Activated CD8-positive, alpha-beta memory T cell treated with anti-CD3 and anti-CD28 coated beads, Interleukin-2, amount 10 ng/mL, durations not matched to agents 7 days and 5 days (primary cell): ENCODE measurements around the gene ARL8A. TPM values are rescaled to one million over a fixed set of nuclear protein-coding genes. Genes with fewer than 3 reads are reported as not detected.

Experiments used
- ATAC-seq: fragments of 150-1000 bp; cut with Tn5 transposase; one replicate; pipeline ENCODE4 v1.10.0; 2021; ENCODE audit warnings: moderate library complexity
- CTCF ChIA-PET: fragments of 350-600 bp; sonication (Branson Sonifier 250); formaldehyde crosslinking; loops from one replicate; lab custom pipeline; 2021; ENCODE audit warnings: antibody characterized with exemption; lab: Charles Lee
- DNase-seq: peaks from one replicate; pipeline ENCODE4 v3.0.0-alpha.2; 2020
- H3K27ac Mint-ChIP-seq: one replicate; pipeline ENCODE4 v1.8.0; 2021; ENCODE audit warnings: mild to moderate bottlenecking, mixed read lengths
- H3K27me3 Mint-ChIP-seq: one replicate; pipeline ENCODE4 v1.8.0; 2021; ENCODE audit warnings: mixed read lengths
- H3K36me3 Mint-ChIP-seq: one replicate; pipeline ENCODE4 v1.8.0; 2021; ENCODE audit warnings: mild to moderate bottlenecking, mixed read lengths
- H3K4me1 Mint-ChIP-seq: one replicate; pipeline ENCODE4 v1.8.0; 2021; ENCODE audit warnings: mixed read lengths
- H3K4me3 Mint-ChIP-seq: one replicate; pipeline ENCODE4 v1.8.0; 2021; ENCODE audit warnings: mild to moderate bottlenecking, moderate library complexity, mixed read lengths
- H3K9me3 Mint-ChIP-seq: one replicate; pipeline ENCODE4 v1.8.0; 2022; ENCODE audit warnings: low read depth, mixed read lengths
- total RNA-seq, 2 experiments: library from RNA; stranded (reverse); gene quantifications; one replicate each; pipeline ENCODE4 v1.2.3, GENCODE V29; 2021

Gene ARL8A
- total RNA-seq, 2 experiments from 2014 or later: 50.0 to 68.9 TPM

GRCh38 chr1:202107801-202108731 lies 36.5 kb downstream of the ARL8A start:
- CTCF ChIA-PET: interaction anchor here (0.5 to 1.5 kb wide), 3 partner anchors 9 to 27 kb away, joined by 3 to 5 read pairs (median 3); no protein-coding TSS in a partner anchor
- Mint-ChIP-seq H3K4me1 (no peaks in the 10 kb centered on the region), H3K36me3 (no peaks in the 10 kb centered on the region), H3K27ac (no peak overlapping the region), H3K4me3 (no peak overlapping the region), H3K27me3 (no peaks in the 10 kb centered on the region), H3K9me3 (no peaks in the 10 kb centered on the region)
- ATAC-seq (no peak), DNase-seq (no peak)

- H3K9me3 Mint-ChIP-seq: no peaks in the 10 kb centered on the region
- DNase-seq (no peak), ATAC-seq (no peak)
- no peak overlapping the region for H3K27ac Mint-ChIP-seq
- CTCF ChIA-PET: no interaction called here
- no peaks in the 10 kb centered on the region for H3K36me3 Mint-ChIP-seq
- no peaks in the 10 kb centered on the region for H3K27me3 Mint-ChIP-seq
- no peaks in the 10 kb centered on the region for H3K4me1 Mint-ChIP-seq
- no peak overlapping the region for H3K4me3 Mint-ChIP-seq
These were observed 37.2 kb downstream of the ARL8A start for GRCh38 chr1:202107321-202107761.

GRCh38 chr1:202106340-202107254 lies 37.9 kb downstream of the ARL8A start:
- Mint-ChIP-seq H3K27ac (no peak overlapping the region), H3K9me3 (no peaks in the 10 kb centered on the region), H3K36me3 (no peaks in the 10 kb centered on the region), H3K4me3 (no peak overlapping the region), H3K4me1 (no peaks in the 10 kb centered on the region), H3K27me3 (no peaks in the 10 kb centered on the region)
- CTCF ChIA-PET: no interaction called here
- DNase-seq (no peak), ATAC-seq (no peak)

- no peaks in the 10 kb centered on the region for H3K9me3 Mint-ChIP-seq
- no peak overlapping the region for H3K27ac Mint-ChIP-seq
- CTCF ChIA-PET: no interaction called here
- no peaks in the 10 kb centered on the region for H3K4me1 Mint-ChIP-seq
- no peak overlapping the region for H3K4me3 Mint-ChIP-seq
- no peaks in the 10 kb centered on the region for H3K27me3 Mint-ChIP-seq
- ATAC-seq (no peak), DNase-seq (no peak)
- no peaks in the 10 kb centered on the region for H3K36me3 Mint-ChIP-seq
These were observed 38.8 kb downstream of the ARL8A start for GRCh38 chr1:202105571-202106339.

- ATAC-seq: no peak
- Mint-ChIP-seq H3K4me1 (no peaks in the 10 kb centered on the region), H3K27me3 (no peaks in the 10 kb centered on the region), H3K36me3 (no peaks in the 10 kb centered on the region), H3K9me3 (no peaks in the 10 kb centered on the region), H3K4me3 (no peak overlapping the region), H3K27ac (no peak overlapping the region)
- CTCF ChIA-PET: no interaction called here
- no peak for DNase-seq
These were observed 40.5 kb downstream of the ARL8A start for GRCh38 chr1:202104073-202104472.

- Mint-ChIP-seq H3K27ac (no peak overlapping the region), H3K9me3 (no peaks in the 10 kb centered on the region), H3K36me3 (no peaks in the 10 kb centered on the region), H3K27me3 (no peaks in the 10 kb centered on the region), H3K4me3 (no peak overlapping the region), H3K4me1 (no peaks in the 10 kb centered on the region)
- CTCF ChIA-PET: interaction anchor here (1.2 to 1.5 kb wide), 3 partner anchors 92 to 223 kb away, joined by 3 to 4 read pairs (median 3); no protein-coding TSS in a partner anchor
- no peak for DNase-seq
- no peak for ATAC-seq
These were observed 43.4 kb downstream of the ARL8A start for GRCh38 chr1:202101184-202101583.

- DNase-seq: no peak
- Mint-ChIP-seq H3K27ac (no peak overlapping the region), H3K27me3 (peaks cover 12% of the 10 kb centered on the region), H3K4me1 (no peaks in the 10 kb centered on the region), H3K4me3 (no peak overlapping the region), H3K9me3 (no peaks in the 10 kb centered on the region), H3K36me3 (no peaks in the 10 kb centered on the region)
- no peak for ATAC-seq
- CTCF ChIA-PET: no interaction called here
These were observed 50.7 kb downstream of the ARL8A start for GRCh38 chr1:202093858-202094257.

- Mint-ChIP-seq H3K27ac (no peak overlapping the region), H3K9me3 (no peaks in the 10 kb centered on the region), H3K36me3 (no peaks in the 10 kb centered on the region), H3K4me1 (no peaks in the 10 kb centered on the region), H3K4me3 (no peak overlapping the region), H3K27me3 (peaks cover 19% of the 10 kb centered on the region)
- CTCF ChIA-PET: no interaction called here
- no peak for DNase-seq
- ATAC-seq: no peak
These were observed 53.5 kb downstream of the ARL8A start for GRCh38 chr1:202090994-202091393.

- no peak for ATAC-seq
- CTCF ChIA-PET: interaction anchor here (0.9 to 1.0 kb wide), 2 partner anchors 47 to 83 kb away, joined by 3 read pairs; no protein-coding TSS in a partner anchor
- no peak for DNase-seq
These were observed 56.3 kb downstream of the ARL8A start for GRCh38 chr1:202088206-202088605.

GRCh38 chr1:202086579-202087350 lies 57.8 kb downstream of the ARL8A start:
- ATAC-seq: no peak
- CTCF ChIA-PET: no interaction called here
- H3K4me1 Mint-ChIP-seq: no peaks in the 10 kb centered on the region
- DNase-seq: no peak
- no peak overlapping the region for H3K4me3 Mint-ChIP-seq
- H3K9me3 Mint-ChIP-seq: no peaks in the 10 kb centered on the region
- no peak overlapping the region for H3K27ac Mint-ChIP-seq
- peaks cover 17% of the 10 kb centered on the region for H3K27me3 Mint-ChIP-seq
- H3K36me3 Mint-ChIP-seq: no peaks in the 10 kb centered on the region

More at GRCh38 chr1:202088206-202088605, 56.3 kb downstream of the ARL8A start:
- H3K4me1 Mint-ChIP-seq: no peaks in the 10 kb centered on the region
- no peak overlapping the region for H3K27ac Mint-ChIP-seq
- H3K9me3 Mint-ChIP-seq: no peaks in the 10 kb centered on the region
- H3K27me3 Mint-ChIP-seq: peaks cover 18% of the 10 kb centered on the region
- no peak overlapping the region for H3K4me3 Mint-ChIP-seq
- no peaks in the 10 kb centered on the region for H3K36me3 Mint-ChIP-seq

GRCh38 chr1:202085682-202086373 lies 58.7 kb downstream of the ARL8A start:
- no peak overlapping the region for H3K27ac Mint-ChIP-seq
- H3K4me1 Mint-ChIP-seq: no peaks in the 10 kb centered on the region
- H3K36me3 Mint-ChIP-seq: no peaks in the 10 kb centered on the region
- H3K27me3 Mint-ChIP-seq: peaks cover 11% of the 10 kb centered on the region
- no peak for ATAC-seq
- H3K4me3 Mint-ChIP-seq: no peak overlapping the region
- DNase-seq: no peak
- no peaks in the 10 kb centered on the region for H3K9me3 Mint-ChIP-seq
- CTCF ChIA-PET: no interaction called here
